ENCODE measurements around the gene CD80.

- no peak for TF ChIP-seq CTCF (IDR thresholded peaks at IDR 0.05)
- TF ChIP-seq EP300 (IDR thresholded peaks at IDR 0.05; ENCODE audit: borderline replicate concordance in 1 of 2, low read depth in 1 of 2, low read length in 1 of 2): no peak
Measured at GRCh38 chr3:119588112-119588511, 28.7 kb upstream of the CD80 start.

All from SK-N-SH (cell line).